DMS 273 treated with DMSO at 0.1 percent for 48 hours (cell line): ENCODE results near the gene EPHA8.

Source experiments
- DNase-seq: peaks from one replicate; lab custom pipeline; 2025; lab: John Stamatoyannopoulos, UW

The EPHA8 gene

DNA sequence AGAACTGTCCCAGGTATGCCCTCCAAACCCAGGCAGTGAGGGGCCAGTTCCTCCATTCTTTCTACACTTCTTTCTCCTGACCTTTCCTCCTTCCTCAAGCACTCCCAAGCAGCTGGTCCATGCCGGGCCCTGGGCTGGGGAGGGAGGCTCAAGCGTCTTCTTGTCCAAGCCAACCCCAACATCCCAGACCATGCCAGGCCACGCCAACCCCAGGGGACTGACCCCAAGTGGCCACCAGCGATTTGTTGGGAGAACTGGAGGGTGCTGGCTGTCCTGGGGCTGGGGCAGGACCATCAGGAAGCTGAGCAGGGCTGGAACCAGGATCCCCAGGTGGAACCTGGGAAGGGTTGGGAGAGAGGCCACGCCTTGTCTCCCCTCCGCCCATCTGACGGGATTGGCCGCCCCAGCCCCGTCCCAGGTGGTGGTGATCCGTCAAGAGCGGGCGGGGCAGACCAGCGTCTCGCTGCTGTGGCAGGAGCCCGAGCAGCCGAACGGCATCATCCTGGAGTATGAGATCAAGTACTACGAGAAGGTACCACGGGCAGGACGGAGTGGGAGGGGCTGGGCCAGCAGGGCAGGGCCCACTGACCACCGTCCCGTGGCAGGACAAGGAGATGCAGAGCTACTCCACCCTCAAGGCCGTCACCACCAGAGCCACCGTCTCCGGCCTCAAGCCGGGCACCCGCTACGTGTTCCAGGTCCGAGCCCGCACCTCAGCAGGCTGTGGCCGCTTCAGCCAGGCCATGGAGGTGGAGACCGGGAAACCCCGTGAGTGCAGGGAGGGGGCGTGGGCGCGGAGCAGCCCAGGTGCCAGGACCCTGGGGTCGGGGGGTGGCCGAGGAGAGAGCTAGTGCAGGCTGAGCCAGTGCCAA, 29.9 kb downstream of the EPHA8 start:
- no peak for DNase-seq

- no peak for DNase-seq
Measured at GRCh38 chr1:22594396-22594795, 31.1 kb downstream of the EPHA8 start.

GRCh38 chr1:22595108-22595507, 31.8 kb downstream of the EPHA8 start:
- DNase-seq, result no peak

DNA sequence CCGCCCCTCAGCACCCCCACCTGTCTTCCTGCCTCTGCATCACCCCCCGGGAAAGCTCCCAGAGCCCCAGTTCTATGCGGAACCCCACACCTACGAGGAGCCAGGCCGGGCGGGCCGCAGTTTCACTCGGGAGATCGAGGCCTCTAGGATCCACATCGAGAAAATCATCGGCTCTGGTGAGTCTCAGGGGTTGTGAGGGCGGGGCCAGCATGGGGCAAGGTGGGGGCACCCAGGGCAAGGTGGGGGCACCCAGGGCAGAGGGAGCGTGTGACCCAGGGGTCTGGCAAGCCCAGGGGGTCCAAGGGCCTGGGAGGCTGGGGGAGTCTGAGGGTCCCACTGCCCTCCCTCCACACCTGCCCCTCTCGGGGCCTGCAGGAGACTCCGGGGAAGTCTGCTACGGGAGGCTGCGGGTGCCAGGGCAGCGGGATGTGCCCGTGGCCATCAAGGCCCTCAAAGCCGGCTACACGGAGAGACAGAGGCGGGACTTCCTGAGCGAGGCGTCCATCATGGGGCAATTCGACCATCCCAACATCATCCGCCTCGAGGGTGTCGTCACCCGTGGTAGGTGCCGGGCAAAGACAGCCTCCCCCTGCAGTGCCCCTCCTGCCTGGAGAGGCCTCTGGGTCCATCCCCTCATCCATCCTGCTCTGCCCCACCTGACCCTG, 34.1 kb downstream of the EPHA8 start:
- no peak for DNase-seq

DNA sequence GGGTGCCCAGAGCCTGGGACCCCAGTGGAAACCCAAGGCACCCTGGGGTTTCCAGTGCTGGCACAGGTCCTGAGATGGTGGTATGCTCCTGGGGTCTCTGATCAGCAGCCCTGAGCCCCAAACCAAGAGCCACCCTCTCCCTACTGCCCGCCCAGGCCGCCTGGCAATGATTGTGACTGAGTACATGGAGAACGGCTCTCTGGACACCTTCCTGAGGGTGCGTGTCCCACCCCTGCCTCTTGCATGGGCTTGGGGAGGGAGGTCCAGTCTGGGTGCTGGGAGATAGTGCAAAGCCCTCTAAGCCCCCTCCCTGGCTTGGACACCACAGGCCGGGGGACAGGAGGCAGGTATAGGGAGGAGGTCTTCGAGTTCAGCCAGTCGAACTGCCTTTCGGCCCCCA, 34.7 kb downstream of the EPHA8 start:
- no peak for DNase-seq

GRCh38 chr1:22598736-22599135, 35.4 kb downstream of the EPHA8 start:
- DNase-seq, result no peak

GRCh38 chr1:22600071-22600816, 37.0 kb downstream of the EPHA8 start:
- DNase-seq, result no peak

GRCh38 chr1:22600817-22601605, 37.7 kb downstream of the EPHA8 start:
- DNase-seq, result no peak

DNA sequence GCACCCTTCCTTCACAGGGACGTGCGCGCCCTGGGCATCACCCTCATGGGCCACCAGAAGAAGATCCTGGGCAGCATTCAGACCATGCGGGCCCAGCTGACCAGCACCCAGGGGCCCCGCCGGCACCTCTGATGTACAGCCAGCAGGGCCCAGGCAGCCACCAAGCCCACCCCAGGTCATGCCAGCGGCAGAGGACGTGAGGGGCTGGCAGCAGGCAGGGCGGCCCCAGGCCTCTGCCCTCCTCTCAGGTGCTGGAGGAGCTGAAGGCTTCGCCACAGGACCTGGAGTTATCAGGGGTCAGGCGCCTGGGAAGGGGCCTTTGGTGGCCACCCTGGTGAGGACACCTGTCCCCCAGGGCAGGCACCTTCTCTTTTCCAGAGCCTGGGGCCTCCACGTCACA, 38.3 kb downstream of the EPHA8 start:
- DNase-seq, result no peak

DNA sequence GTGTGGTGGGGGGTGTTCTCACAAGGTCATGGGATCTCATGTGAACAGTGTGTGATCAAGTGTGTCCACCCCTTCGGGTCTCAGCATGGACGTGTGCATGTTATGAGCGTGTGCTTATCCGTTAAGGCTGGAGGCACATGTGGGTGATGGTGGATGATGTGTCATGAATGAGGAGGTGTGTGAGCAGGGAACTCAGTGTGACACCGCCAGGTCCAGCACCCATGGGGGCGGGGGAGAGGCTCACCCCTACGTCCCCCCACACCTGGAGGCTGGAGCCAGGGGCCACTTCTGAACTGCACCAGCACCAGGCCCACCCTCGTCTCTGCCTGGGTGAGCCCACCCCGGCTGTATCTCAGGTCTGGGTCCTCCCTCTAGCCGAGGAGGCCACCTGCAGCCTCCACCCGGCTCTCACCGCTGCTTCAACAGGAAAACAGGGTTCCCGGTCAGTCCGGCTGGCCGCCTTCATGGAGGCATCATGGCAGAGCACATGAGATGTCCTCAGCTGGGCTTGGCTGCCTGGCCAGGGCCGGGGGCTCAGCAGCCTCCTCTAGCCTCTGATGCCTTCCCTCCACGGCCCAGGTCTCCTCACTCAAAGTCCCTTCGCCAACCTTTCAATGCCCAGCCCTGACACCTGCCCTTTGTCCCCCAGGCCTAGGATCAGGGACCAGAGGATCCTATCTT, 38.9 kb downstream of the EPHA8 start:
- DNase-seq, result no peak

DNA sequence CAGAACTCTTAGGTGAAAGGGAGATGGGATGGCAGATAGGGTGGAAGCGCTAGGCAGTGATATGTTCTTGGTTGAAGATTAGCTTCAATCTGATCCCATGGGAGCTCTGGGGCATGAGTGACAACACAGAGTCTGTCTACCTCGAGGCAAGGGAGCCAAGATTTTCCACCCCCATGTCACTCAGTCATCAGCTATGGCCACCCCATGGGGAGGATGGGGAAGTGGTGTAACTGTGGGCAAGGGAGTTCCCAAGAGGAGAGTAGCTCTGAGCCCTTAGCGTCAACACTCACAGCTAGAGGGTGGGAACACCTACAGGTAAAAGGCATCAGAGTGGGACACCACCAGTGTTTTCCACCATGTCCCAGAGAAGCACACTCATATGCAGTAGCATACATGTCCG, 42.9 kb downstream of the EPHA8 start:
- no peak for DNase-seq

- DNase-seq, result no peak
Measured at GRCh38 chr1:22607154-22607553, 43.9 kb downstream of the EPHA8 start.

- no peak for DNase-seq
Measured at GRCh38 chr1:22608361-22608760, 45.1 kb downstream of the EPHA8 start.

GRCh38 chr1:22609291-22609690, 46.0 kb downstream of the EPHA8 start:
- no peak for DNase-seq

DNA sequence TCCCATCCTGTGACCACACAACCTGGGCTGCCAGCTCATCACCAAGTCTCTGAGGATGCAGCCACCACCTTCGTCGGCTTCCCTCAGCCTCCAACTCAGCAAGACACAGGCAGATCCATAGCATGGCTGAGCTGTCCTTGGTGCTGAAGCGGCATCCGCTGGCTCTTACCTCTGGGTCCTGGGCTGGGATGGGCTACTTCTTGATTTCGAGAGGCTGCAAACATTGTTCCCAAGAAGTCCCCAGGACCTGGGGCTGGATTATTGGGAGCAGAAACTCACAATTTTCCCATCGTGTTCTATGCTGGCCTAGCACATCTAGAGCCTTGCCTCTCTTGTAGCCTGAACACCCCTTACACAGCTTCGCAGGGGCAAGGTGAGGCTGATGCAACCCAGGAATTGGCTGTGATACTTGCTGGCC, 48.2 kb downstream of the EPHA8 start:
- no peak for DNase-seq

- no peak for DNase-seq
Measured at GRCh38 chr1:22612671-22613571, 49.6 kb downstream of the EPHA8 start.

- no peak for DNase-seq
Measured at GRCh38 chr1:22613572-22613918, 50.3 kb downstream of the EPHA8 start.

- no peak for DNase-seq
Measured at GRCh38 chr1:22613951-22614350, 50.7 kb downstream of the EPHA8 start.

GRCh38 chr1:22615886-22616285, 52.6 kb downstream of the EPHA8 start:
- DNase-seq, result no peak

- DNase-seq, result no peak
Measured at GRCh38 chr1:22616571-22616970, 53.3 kb downstream of the EPHA8 start.
